Activated CD8-positive, alpha-beta memory T cell treated with anti-CD3 and anti-CD28 coated beads for 1 hour (primary cell): Measurements from ENCODE around the gene CRYBG1.
"Not testable (repeated sequence)": the region's sequence is repeated elsewhere in the genome, so short reads cannot be mapped to it uniquely, and the experiment has no call there.

Experiments used
- DNase-seq, 2 donors: peaks; one replicate each; pipeline ENCODE4 v3.0.0-alpha.2; 2020; ENCODE audit warnings: low read depth in 1 of 2; ENCODE audit errors: extremely low read depth in 1 of 2

The CRYBG1 gene

DNA sequence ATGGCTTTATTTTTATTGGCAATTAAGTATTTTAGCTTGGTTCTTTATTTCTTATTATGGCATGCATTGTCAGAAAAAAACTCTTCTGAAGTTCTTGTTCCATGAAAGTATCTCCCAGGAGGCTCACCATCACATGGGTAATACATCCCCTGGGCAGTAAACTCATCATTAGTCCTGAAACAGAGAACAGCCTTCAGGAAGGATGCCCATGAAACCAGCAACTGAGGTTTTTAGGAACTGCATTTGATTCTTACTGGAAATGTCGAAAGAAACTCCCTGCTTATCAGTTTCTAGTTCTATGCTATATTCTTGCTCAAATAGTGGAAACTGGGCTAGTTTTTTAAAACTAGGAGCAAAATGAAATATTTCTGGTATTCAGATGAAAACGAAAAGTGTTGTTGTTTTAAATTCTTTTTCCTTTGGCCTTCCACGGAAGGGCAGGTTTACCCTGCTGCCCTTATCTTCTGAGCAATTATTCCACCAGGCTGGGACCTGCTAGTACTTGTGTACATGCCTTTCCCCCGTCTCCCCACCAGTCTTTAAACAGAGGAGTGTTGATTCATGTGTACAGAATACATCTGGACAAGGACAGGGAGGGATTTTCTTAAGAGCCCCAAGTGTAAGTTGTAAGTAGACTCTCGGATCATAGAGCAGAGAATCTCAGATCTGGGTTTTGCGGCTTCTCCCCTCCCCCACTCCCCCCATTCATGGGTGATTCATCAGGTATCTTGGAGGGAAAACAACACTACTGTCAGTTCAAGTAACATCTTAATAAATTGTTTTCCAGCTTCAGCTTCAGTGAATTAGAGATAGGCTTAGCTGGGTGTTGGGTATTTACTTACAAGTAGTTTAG, 187.3 kb downstream of the CRYBG1 start:
- peak in 1 of 2 donors; percentile 17 for DNase-seq

DNA sequence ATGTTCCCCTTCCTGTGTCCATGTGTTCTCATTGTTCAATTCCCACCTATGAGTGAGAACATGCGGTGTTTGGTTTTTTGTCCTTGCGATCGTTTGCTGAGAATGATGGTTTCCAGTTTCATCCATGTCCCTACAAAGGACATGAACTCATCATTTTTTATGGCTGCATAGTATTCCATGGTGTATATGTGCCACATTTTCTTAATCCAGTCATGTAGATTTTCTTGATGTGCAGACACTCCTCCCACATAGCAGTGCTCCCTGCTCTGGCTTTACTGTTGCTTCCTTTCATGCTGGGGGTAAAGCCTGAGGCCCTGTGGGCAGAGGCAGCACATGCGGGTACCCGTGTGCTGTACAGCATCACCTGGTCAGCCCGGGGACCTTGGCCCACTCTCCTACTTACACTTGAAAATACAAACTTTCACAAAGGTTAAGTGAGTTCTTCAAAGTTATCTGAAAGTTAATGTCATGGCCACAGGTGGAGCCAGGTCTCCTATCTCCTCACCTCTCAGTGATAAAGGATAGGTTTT, 188.5 kb downstream of the CRYBG1 start:
- not testable (repeated sequence) for DNase-seq

DNA sequence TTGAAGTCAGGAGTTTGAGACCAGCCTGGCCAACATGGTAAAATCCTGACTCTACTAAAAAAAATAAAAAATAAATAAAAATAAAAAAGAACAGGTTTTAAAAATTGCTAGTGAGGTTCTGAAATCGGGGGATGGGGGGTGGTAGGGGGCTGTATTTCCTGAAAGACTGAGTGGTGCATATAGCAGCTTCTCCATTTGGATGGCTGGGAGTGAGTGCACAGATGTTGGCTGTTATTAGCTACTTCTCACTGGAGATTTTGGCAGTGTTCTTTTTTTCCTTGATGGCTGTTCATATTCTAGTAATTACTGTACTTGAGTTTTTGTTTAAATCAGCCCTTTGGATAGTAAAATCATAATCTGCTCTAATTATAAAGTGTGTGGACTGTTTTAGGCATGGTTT, 189.0 kb downstream of the CRYBG1 start:
- no peak for DNase-seq

DNA sequence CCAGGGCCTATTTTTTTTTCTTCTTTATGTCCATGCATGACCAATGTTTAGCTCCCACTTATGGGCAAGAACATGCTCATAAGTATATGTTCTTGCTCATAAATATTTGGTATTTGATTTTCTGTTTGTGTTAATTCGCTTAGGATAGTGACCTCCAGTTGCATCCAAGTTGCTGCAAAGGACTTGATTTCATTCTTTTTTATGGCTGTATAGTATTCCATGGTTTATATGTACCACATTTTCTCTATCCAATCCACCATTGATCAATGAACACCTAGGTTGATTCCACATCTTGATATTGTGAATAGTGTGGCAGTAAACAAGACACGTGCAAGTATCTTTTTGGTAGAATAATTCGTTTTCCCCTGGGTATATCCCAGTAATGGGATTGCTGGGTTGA, 190.6 kb downstream of the CRYBG1 start:
- DNase-seq, result no peak

DNA sequence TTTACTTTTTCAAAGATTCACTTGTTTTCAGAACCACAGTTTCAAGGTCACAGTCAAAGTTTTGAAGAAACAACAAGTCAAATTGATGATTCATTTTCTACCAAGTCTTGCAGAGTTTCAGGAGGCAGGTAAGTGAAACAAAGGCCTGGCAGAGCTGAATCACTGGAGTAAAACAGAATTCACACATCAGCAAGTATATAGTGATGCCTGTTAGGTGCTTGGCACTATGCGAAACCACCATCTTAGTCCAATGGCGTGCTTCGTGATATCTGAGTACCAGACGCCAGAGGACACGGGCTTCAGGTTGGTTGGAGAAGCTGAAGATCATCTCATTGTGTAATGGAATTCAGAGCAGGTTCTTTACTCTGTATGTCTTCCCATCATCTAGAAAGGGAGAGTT, 192.9 kb downstream of the CRYBG1 start:
- no peak for DNase-seq

DNA sequence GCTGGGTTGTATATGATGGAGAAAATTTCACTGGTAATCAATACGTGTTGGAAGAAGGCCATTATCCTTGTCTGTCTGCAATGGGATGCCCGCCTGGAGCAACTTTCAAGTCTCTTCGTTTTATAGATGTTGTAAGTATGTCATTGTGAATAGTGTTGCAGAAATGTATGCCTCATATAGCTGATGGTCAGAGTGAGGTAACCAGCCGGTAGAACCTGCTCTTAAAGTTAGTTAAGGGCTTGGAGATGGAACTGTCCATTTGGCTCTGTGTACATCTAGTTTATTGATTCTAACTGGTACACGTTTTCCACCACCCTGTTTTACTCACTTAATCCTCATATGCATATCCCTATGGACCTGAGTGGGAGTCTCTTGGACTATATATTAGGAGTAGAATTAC, 195.2 kb downstream of the CRYBG1 start:
- no peak for DNase-seq

DNA sequence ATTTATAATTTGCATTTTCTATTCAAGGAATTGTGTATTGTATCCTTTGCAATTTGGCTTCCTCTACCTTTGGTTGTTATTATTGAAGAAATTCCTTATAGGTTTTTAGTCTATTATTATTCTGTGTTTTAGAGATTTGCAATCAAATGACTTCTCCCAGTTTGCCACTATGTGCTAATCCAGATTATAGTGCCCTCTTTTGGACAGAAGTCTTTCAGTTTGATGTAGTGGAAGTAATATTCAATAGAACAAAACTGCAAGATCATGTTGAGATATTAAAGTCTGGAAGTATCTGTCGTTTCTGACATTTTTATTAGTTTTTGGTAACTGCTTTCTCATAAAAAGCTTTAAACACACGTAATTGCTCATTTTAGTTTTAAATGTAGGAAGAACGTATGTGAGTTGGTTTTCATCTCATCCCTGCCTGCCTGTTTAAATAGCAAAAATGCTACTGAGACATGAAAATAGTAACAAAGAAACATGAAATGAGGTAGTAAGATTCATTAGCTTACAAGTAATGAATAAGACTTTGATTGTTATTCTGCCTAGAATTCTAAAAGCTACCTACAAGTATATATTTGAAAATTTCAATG, 195.9 kb downstream of the CRYBG1 start:
- no peak for DNase-seq

DNA sequence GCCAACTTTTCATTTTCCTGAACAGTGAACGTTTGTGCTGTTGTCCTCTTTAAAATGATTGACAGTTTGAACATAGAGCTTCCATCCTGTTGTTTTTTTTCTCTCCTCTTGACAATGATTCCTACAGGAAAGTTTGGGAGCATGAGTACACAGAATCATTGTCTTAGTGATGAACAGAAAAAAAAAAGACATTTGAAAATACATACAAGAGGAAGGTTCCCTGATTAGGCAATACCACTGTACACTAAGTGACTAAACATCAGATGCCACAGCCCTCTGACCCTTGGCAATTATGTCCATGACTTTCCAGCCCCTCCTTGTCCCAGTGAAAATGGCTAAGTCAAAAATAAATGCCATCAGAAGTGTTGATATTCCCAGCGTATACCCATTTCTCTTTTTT, 197.3 kb downstream of the CRYBG1 start:
- no peak for DNase-seq

DNA sequence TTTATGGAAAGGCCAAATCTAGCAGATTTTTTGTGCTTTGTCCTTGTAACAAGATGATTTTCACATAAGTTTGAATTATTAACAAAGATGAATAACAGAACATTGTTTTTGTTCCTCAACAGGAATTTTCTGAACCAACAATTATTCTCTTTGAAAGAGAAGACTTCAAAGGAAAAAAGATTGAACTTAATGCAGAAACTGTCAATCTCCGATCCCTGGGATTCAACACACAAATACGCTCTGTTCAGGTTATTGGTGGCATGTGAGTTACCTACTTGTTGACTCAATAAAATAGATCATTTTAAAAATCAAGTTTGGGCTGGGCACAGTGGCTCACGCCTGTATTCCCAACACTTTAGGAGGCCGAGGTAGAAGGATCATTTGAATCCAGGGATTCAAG, 197.8 kb downstream of the CRYBG1 start:
- DNase-seq, result no peak

DNA sequence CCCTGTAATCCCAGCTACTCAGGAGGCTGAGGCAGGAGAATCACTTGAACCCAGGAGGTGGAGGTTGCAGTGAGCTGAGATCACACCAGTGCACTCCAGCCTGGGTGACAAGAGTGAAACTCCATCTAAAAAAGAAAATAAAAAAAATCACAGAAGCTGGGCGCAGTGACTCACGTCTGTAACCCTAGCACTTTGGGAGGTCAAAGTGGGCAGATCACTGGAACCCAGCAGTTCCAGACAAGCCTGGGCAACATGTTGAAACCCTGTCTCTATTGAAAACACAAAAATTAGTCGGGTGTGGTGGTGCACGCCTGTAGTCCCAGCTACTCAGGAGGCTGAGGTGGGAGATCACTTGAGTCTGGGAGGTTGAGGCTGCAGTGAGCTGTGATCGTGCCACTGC, 199.1 kb downstream of the CRYBG1 start:
- not testable (repeated sequence) for DNase-seq

DNA sequence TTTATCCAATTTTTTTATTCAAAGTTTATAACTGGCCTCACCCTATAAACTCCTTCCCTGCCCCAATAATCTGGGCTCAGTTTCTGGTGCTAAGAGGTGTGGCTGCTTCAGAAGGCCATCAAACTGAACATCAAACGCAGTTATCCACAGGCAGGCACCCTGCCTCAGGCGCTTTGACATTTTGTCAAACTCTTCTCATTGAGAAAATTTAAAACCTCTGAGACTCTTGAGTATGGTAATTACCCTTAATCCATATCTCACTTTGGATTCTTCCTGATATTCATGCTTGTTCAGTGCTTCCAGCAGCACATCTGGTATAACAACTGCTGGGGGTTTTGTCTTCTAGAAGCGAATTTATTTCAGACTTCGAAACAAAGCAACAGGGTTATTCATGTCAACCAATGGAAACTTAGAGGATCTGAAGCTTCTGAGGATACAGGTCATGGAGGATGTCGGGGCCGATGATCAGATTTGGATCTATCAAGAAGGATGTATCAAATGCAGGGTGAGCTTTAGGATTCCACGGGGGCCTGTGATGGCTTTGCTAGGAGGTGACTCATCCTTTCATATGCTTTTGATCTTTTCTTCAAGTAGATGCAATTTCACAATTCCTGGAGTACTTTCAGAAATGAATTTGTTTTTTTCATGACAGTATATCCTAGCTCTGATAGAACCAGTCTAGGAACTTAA, 200.6 kb downstream of the CRYBG1 start:
- no peak for DNase-seq

DNA sequence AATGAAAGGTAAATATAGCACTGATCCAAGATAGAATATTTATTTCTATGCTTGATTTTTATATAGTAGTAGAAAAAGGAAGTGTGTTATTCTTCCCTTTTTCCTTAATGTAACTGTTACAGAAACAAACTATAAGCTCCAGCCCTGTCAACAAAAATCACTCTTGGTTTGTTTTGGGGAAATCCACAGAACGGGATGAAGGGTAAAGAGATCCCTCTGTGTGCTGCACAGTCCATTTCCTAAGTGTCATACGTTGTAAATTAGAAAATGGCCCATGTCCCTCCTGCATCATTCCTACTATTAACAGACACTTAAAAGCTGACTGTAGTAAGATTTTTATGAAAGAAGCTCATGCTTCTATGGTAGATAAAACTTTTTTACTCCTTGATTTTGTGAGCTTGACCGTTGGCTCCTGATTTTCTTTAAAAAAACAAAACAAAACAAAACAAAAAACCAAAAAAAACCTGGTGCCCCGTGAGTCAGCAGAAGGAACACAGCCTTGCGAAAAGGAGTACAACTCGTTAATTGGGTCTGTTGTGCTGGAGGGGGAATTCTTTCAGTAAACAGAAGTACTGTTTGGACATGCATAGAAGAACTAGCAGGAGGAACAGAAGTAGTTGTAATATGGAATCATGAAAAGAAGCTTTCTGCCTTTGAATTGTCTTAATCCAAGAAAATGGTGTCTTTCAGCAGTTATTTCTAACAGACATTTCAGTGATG, 201.3 kb downstream of the CRYBG1 start:
- no peak for DNase-seq

DNA sequence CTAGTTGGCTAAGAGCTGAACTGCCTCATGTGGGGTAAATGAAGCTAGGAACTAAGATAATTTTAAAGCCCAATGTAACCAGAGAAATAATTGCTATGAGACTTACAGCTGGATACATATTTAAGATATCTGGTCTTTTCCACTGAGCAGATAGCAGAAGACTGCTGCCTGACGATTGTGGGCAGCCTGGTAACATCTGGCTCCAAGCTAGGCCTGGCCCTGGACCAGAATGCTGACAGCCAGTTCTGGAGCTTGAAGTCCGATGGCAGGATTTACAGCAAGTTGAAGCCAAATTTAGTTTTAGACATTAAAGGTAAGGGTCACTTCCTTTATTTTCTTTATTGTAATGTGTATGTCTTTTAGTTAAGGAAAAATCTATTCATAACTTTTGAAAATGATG, 203.1 kb downstream of the CRYBG1 start:
- no peak for DNase-seq

DNA sequence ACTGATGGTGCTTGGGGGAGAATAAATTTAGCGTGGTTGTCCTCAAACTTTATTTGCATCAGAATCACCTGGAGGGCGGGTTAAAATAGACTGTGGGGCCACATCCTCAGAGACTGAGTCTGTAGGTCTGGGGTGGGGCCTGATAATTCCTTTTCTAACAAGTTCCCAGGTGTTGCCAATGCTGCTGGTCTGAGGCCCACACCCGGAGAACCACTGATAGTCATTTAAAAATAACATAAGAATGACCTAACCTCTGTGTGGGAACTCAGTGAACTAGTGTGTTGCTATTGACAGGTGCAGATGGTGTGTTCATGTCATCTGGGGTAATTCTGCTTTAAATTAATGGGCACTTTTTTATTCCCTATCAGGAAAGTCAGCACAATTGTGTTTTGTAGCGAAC, 204.0 kb downstream of the CRYBG1 start:
- no peak for DNase-seq

DNA sequence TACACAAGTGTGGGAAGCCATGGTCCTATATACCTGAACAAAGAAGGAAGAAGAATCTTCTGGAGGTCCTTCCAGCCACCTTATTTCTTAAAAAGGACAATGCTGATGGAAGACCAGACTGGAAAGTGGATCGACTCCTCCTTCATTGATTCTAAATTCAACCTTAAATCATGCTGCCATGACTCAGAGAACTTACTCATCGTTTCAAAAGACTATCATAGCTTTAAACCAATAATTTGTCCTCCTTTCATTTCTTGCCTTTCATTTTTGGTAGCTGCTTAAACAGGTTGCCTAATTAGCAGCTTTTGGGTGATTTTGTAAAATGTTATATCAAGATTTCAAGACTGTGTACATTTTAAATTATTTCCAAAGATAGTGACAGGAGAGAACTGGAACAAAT, 208.0 kb downstream of the CRYBG1 start:
- no peak for DNase-seq

DNA sequence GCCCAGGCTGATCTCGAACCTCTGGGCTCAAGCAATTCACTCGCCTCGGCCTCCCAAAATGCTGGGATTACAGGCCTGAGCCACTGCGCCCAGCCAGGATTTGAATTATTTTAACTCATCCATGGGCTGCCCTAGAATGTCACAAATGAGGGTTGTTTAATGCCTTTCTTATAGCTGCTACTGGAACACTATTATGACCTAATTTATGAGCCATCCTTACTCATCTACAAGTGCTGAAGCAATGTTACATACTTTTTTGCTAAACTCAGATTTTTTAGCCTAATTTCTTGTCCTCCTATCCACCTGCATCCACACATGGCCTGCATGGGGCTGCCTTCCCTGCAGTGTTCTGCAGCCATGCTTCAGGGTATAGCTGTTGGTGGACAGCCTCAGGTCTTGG, 208.9 kb downstream of the CRYBG1 start:
- DNase-seq, result no peak

DNA sequence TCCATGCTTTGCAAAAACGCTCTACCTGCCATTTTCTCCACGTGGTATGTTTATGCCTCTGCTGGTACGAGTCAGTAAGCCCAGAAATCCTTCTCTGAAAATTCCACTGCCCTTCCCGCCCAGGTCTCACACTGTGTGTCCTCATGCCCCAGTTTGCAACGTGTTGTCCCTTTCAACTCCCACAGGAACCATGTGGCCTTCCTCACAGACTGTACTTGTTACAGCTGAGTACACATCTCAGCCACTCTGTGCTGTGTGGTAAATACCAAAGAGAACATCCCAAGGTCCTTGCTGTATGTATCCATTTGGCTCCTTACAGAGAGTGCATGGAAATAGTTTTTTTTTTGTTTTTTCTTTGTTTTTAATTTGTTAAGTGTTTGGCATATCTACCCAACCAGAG, 211.9 kb downstream of the CRYBG1 start:
- no peak for DNase-seq

DNA sequence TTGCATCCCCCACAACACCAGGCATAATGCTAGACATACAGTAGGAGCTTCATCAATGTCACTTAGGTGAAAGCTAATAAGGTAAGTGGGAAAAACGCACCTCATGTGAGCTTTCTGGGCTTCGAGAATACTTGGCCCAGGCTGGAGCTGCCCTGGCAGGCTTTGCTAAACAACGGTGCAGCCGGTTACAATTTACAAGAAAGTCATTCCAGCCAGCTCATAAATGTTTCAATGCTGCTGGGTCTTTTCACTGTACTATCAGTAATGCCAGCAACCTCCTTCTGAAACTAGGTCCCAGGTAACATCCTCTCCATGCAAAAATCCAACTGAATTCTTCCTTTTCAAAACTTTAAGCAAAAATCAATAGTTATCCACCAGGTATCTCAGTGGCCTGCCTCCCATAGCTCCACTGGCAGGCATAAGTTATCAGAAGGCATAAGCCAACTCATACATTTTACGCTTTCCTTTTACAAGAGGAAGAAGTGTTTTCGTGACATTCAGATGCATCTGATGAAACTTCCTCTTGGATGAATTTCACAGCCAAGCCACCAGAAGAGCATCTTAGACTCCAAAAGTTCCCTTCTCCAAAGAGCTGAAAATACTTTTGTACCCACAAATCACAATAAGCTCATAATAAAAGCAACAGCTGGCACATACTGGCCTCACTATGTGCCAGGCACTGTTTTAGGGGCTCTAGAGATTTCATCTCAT, 212.5 kb downstream of the CRYBG1 start:
- no peak for DNase-seq

DNA sequence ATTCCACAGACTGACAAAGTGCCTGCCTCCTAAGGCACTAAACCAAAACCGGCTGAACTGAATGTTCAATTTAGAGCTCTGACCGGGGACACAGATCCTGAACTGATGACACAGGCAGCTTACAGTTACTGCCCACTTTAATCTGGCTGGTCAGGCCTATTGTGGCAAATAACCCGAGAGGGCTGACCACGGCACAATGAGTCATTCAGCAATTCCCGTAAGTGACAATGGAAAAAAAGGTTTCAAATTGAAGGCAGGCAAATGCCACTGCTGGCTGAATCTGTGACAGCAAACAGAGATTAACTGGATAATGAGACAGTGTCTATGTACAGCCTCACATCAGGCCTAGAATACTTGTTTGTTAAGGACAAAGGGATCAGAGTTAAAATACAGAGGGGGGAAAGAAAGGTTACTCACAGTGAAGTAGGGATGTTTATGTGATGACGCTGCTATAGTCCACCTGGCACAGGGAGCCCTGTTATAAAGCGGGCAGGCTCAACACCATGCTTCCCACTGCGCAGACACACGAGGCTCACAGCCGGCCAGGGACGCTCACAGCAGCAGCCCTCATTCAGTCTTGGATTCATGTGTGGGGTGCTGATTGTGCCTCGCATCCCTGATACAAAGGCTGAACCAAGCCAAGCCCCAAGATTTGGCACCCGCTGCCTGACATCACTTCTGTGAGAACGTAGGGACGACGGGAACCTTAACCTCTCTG, 214.4 kb downstream of the CRYBG1 start:
- DNase-seq, result no peak

DNA sequence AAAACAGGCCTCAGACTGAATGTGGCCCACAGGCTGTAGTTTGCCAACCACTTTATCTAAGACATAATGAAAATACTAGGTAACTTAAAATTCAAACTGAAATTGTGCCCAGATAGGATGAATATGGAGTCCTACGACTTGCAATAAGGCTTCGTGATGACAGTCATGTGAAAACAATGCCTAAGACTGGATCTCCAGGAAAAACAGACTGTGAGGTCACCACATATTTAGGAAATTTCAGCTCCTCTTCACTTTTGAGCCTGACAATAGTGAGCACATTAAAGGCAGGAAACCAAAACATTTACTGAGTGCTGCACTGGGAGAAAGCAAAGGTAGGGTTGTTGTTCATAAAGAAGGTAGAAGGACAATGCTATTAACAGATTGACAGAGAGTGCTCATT, 218.8 kb downstream of the CRYBG1 start:
- DNase-seq, result no peak
